ENCODE results near the gene TMEM106A.
"Not testable (repeated sequence)": the region's sequence is repeated elsewhere in the genome, so short reads cannot be mapped to it uniquely, and the experiment has no call there.

Gene TMEM106A

GRCh38 chr17:43219746-43220380 is 8.2 kb downstream of the TMEM106A start:
- Histone ChIP-seq H3K27ac (no peak overlapping the region), H3K9me3 (ENCODE audit: low read depth, low read length) (no peaks in the 10 kb centered on the region), H3K9ac (ENCODE audit: insufficient read length) (no peak overlapping the region), H3K4me3 (no peak overlapping the region), H3K36me3 (ENCODE audit: insufficient read depth, low read length) (no peaks in the 10 kb centered on the region)
- TF ChIP-seq POLR2AphosphoS5 (IDR thresholded peaks at IDR 0.05; ENCODE audit: borderline replicate concordance, low read depth, low read length) (no peak), EZH2 (IDR thresholded peaks at IDR 0.05) (no peak), FOXP2 (optimal IDR thresholded peaks at IDR 0.05; ENCODE audit: control extremely low read depth, extremely low read length, insufficient read depth) (no peak)
- no peak for DNase-seq (ENCODE audit: low read depth, low spot score)

- Histone ChIP-seq H3K4me3 (no peak overlapping the region), H3K9me3 (ENCODE audit: low read depth, low read length) (no peaks in the 10 kb centered on the region), H3K9ac (ENCODE audit: insufficient read length) (no peak overlapping the region), H3K36me3 (ENCODE audit: insufficient read depth, low read length) (no peaks in the 10 kb centered on the region), H3K27ac (no peak overlapping the region)
- DNase-seq (ENCODE audit: low read depth, low spot score), result no peak
- TF ChIP-seq EZH2 (IDR thresholded peaks at IDR 0.05) (no peak), FOXP2 (optimal IDR thresholded peaks at IDR 0.05; ENCODE audit: control extremely low read depth, extremely low read length, insufficient read depth) (no peak), POLR2AphosphoS5 (IDR thresholded peaks at IDR 0.05; ENCODE audit: borderline replicate concordance, low read depth, low read length) (no peak)
Measured at GRCh38 chr17:43220511-43221125, 8.9 kb downstream of the TMEM106A start.

- no peaks in the 10 kb centered on the region for H3K36me3 ChIP-seq (ENCODE audit: insufficient read depth, low read length)
- no peak overlapping the region for H3K9ac ChIP-seq (ENCODE audit: insufficient read length)
- no peaks in the 10 kb centered on the region for H3K9me3 ChIP-seq (ENCODE audit: low read depth, low read length)
- DNase-seq (ENCODE audit: low read depth, low spot score), result no peak
- no peak overlapping the region for H3K4me3 ChIP-seq
- H3K27ac ChIP-seq, result no peak overlapping the region
- no peak for TF ChIP-seq FOXP2 (optimal IDR thresholded peaks at IDR 0.05; ENCODE audit: control extremely low read depth, extremely low read length, insufficient read depth)
- TF ChIP-seq EZH2 (IDR thresholded peaks at IDR 0.05), result no peak
- TF ChIP-seq POLR2AphosphoS5 (IDR thresholded peaks at IDR 0.05; ENCODE audit: borderline replicate concordance, low read depth, low read length), result no peak
Measured at GRCh38 chr17:43224146-43224705, 12.6 kb downstream of the TMEM106A start.

- H3K4me3 ChIP-seq, result no peak overlapping the region
Measured at GRCh38 chr17:43226393-43226792, 14.7 kb downstream of the TMEM106A start.

GRCh38 chr17:43228020-43228782 is 16.5 kb downstream of the TMEM106A start, which contains the start of gene CCDC200:
TSS of gene CCDC200 (minus strand) at chr17:43228623. CDS start at chr17:43228554, 69 bp downstream.
- DNase-seq (ENCODE audit: low read depth, low spot score), result not testable (repeated sequence)

More at GRCh38 chr17:43226393-43226792, 14.7 kb downstream of the TMEM106A start:
- no peak overlapping the region for H3K27ac ChIP-seq
- TF ChIP-seq FOXP2 (optimal IDR thresholded peaks at IDR 0.05; ENCODE audit: control extremely low read depth, extremely low read length, insufficient read depth), result no peak
- no peak for TF ChIP-seq EZH2 (IDR thresholded peaks at IDR 0.05)
- no peak for TF ChIP-seq POLR2AphosphoS5 (IDR thresholded peaks at IDR 0.05; ENCODE audit: borderline replicate concordance, low read depth, low read length)
- H3K9ac ChIP-seq (ENCODE audit: insufficient read length), result no peak overlapping the region
- no peaks in the 10 kb centered on the region for H3K36me3 ChIP-seq (ENCODE audit: insufficient read depth, low read length)
- no peak for DNase-seq (ENCODE audit: low read depth, low spot score)
- H3K9me3 ChIP-seq (ENCODE audit: low read depth, low read length), result no peaks in the 10 kb centered on the region

GRCh38 chr17:43231205-43232020 is 19.7 kb downstream of the TMEM106A start:
- not testable (repeated sequence) for H3K9ac ChIP-seq (ENCODE audit: insufficient read length); DNase-seq (ENCODE audit: low read depth, low spot score); H3K4me3 ChIP-seq; H3K9me3 ChIP-seq (ENCODE audit: low read depth, low read length); H3K27ac ChIP-seq; H3K36me3 ChIP-seq (ENCODE audit: insufficient read depth, low read length)

More at GRCh38 chr17:43228020-43228782, 16.5 kb downstream of the TMEM106A start, which contains the start of gene CCDC200:
- H3K27ac ChIP-seq; H3K9me3 ChIP-seq (ENCODE audit: low read depth, low read length); H3K36me3 ChIP-seq (ENCODE audit: insufficient read depth, low read length); H3K4me3 ChIP-seq; H3K9ac ChIP-seq (ENCODE audit: insufficient read length): not testable (repeated sequence)

- H3K9me3 ChIP-seq (ENCODE audit: low read depth, low read length); H3K27ac ChIP-seq; H3K36me3 ChIP-seq (ENCODE audit: insufficient read depth, low read length); H3K4me3 ChIP-seq; H3K9ac ChIP-seq (ENCODE audit: insufficient read length); DNase-seq (ENCODE audit: low read depth, low spot score): not testable (repeated sequence)
Measured at GRCh38 chr17:43232021-43232699, 20.5 kb downstream of the TMEM106A start.

- H3K4me3 ChIP-seq; H3K36me3 ChIP-seq (ENCODE audit: insufficient read depth, low read length); H3K9me3 ChIP-seq (ENCODE audit: low read depth, low read length); H3K27ac ChIP-seq; H3K9ac ChIP-seq (ENCODE audit: insufficient read length); DNase-seq (ENCODE audit: low read depth, low spot score): not testable (repeated sequence)
Measured at GRCh38 chr17:43233263-43233662, 21.6 kb downstream of the TMEM106A start.

- not testable (repeated sequence) for H3K36me3 ChIP-seq (ENCODE audit: insufficient read depth, low read length); H3K9me3 ChIP-seq (ENCODE audit: low read depth, low read length)
Measured at GRCh38 chr17:43233877-43234276, 22.2 kb downstream of the TMEM106A start, which contains the start of gene RNU2-1. TSS of gene RNU2-1 (minus strand) at chr17:43233977.

GRCh38 chr17:43239597-43239996 is 27.9 kb downstream of the TMEM106A start:
- H3K36me3 ChIP-seq (ENCODE audit: insufficient read depth, low read length); H3K27ac ChIP-seq; DNase-seq (ENCODE audit: low read depth, low spot score); H3K9me3 ChIP-seq (ENCODE audit: low read depth, low read length); H3K4me3 ChIP-seq; H3K9ac ChIP-seq (ENCODE audit: insufficient read length): not testable (repeated sequence)

More at GRCh38 chr17:43233877-43234276, 22.2 kb downstream of the TMEM106A start, which contains the start of gene RNU2-1:
- DNase-seq (ENCODE audit: low read depth, low spot score); H3K4me3 ChIP-seq; H3K27ac ChIP-seq; H3K9ac ChIP-seq (ENCODE audit: insufficient read length): not testable (repeated sequence)

- not testable (repeated sequence) for H3K27ac ChIP-seq; H3K9me3 ChIP-seq (ENCODE audit: low read depth, low read length); H3K4me3 ChIP-seq; H3K36me3 ChIP-seq (ENCODE audit: insufficient read depth, low read length); DNase-seq (ENCODE audit: low read depth, low spot score); H3K9ac ChIP-seq (ENCODE audit: insufficient read length)
Measured at GRCh38 chr17:43240596-43241352, 29.1 kb downstream of the TMEM106A start.
